HUES48 (cell line): Measurements from ENCODE around the gene CYP51A1.
"Not testable (repeated sequence)": the region's sequence is repeated elsewhere in the genome, so short reads cannot be mapped to it uniquely, and the experiment has no call there.

ENCODE experiments used
- H3K27ac ChIP-seq: one replicate; pipeline ENCODE4 v1.7.0; 2013; ENCODE audit warnings: low read depth, low read length, inconsistent platforms
- H3K27me3 ChIP-seq: 2 replicates; pipeline ENCODE4 v1.6.1; 2013; ENCODE audit warnings: mild to moderate bottlenecking, low read length; ENCODE audit not compliant: control insufficient read depth, insufficient read depth
- H3K36me3 ChIP-seq: 2 replicates; pipeline ENCODE4 v1.6.1; 2013; ENCODE audit warnings: low read length; ENCODE audit not compliant: control insufficient read depth, insufficient read depth
- H3K4me1 ChIP-seq: 2 replicates; pipeline ENCODE4 v1.6.1; 2013; ENCODE audit warnings: mild to moderate bottlenecking, low read length; ENCODE audit not compliant: control insufficient read depth, insufficient read depth
- H3K4me3 ChIP-seq: 2 replicates; pipeline ENCODE4 v1.5.1; 2013; ENCODE audit warnings: mild to moderate bottlenecking, low read depth, low read length
- H3K9ac ChIP-seq: 2 replicates; pipeline ENCODE4 v1.6.1; 2013; ENCODE audit warnings: mild to moderate bottlenecking, low read depth, low read length, moderate library complexity
- H3K9me3 ChIP-seq: 2 replicates; pipeline ENCODE4 v1.6.1; 2013; ENCODE audit warnings: low read length; ENCODE audit not compliant: control insufficient read depth, insufficient read depth

The CYP51A1 gene

GRCh38 chr7:92134271-92135051, at the start of gene CYP51A1:
TSS of gene CYP51A1 (minus strand) at chr7:92134477. CDS start at chr7:92134364, 113 bp downstream.
- Histone ChIP-seq H3K4me1 (peaks cover 17% of the 10 kb centered on the region), H3K9me3 (no peaks in the 10 kb centered on the region; the same call in 1 of the 2 replicates), H3K4me3 (peak within 1 kb of the TSS; percentile 91), H3K27me3 (no peaks in the 10 kb centered on the region), H3K27ac (peak within 1 kb of the TSS; percentile 95), H3K36me3 (peaks cover 20% of the 10 kb centered on the region), H3K9ac (peak within 1 kb of the TSS; percentile 91)

GRCh38 chr7:92178928-92179924, 44.9 kb upstream of the CYP51A1 start, which contains the start of gene LRRD1:
TSS of gene LRRD1 (minus strand) at chr7:92179142. CDS start at chr7:92165202, 13,940 bp downstream.
- H3K4me3 ChIP-seq: peak within 1 kb of the TSS; percentile 62
- no peak within 1 kb of the TSS for H3K27ac ChIP-seq
- no peak within 1 kb of the TSS for H3K9ac ChIP-seq
- H3K27me3 ChIP-seq: 0 out of 2 replicates have a peak, but pooled peaks cover 5% of the 10 kb centered on the region
- no peaks in the 10 kb centered on the region for H3K9me3 ChIP-seq
- H3K36me3 ChIP-seq: no peaks in the 10 kb centered on the region
- no peaks in the 10 kb centered on the region for H3K4me1 ChIP-seq

- no peak overlapping the region for H3K27ac ChIP-seq
- H3K4me1 ChIP-seq: no peaks in the 10 kb centered on the region
- no peak overlapping the region for H3K9ac ChIP-seq
- H3K36me3 ChIP-seq: no peaks in the 10 kb centered on the region
- 0 out of 2 replicates have a peak, but pooled peaks cover 5% of the 10 kb centered on the region for H3K27me3 ChIP-seq
- no peak overlapping the region for H3K4me3 ChIP-seq
- no peaks in the 10 kb centered on the region for H3K9me3 ChIP-seq
Measured at GRCh38 chr7:92177362-92177761, 43.1 kb upstream of the CYP51A1 start.

- H3K4me1 ChIP-seq, H3K36me3 ChIP-seq, H3K4me3 ChIP-seq, H3K27me3 ChIP-seq, H3K9ac ChIP-seq, H3K27ac ChIP-seq, H3K9me3 ChIP-seq: not testable (repeated sequence)
Measured at GRCh38 chr7:92169529-92169928, 35.3 kb upstream of the CYP51A1 start.

- no peak overlapping the region for H3K27ac ChIP-seq
- no peaks in the 10 kb centered on the region for H3K36me3 ChIP-seq
- no peaks in the 10 kb centered on the region for H3K9me3 ChIP-seq
- H3K4me3 ChIP-seq: no peak overlapping the region
- H3K9ac ChIP-seq: no peak overlapping the region
- H3K27me3 ChIP-seq: no peaks in the 10 kb centered on the region
- H3K4me1 ChIP-seq: no peaks in the 10 kb centered on the region
Measured at GRCh38 chr7:92161271-92161670, 27.0 kb upstream of the CYP51A1 start.

- Histone ChIP-seq H3K36me3 (no peaks in the 10 kb centered on the region), H3K9ac (no peak overlapping the region), H3K27ac (no peak overlapping the region), H3K9me3 (no peaks in the 10 kb centered on the region), H3K4me3 (no peak overlapping the region), H3K27me3 (no peaks in the 10 kb centered on the region), H3K4me1 (no peaks in the 10 kb centered on the region)
Measured at GRCh38 chr7:92158660-92159575, 24.6 kb upstream of the CYP51A1 start.

- Histone ChIP-seq H3K27ac (no peak overlapping the region), H3K4me1 (no peaks in the 10 kb centered on the region), H3K27me3 (no peaks in the 10 kb centered on the region), H3K9me3 (no peaks in the 10 kb centered on the region), H3K36me3 (no peaks in the 10 kb centered on the region), H3K9ac (no peak overlapping the region), H3K4me3 (no peak overlapping the region)
Measured at GRCh38 chr7:92156990-92157389, 22.7 kb upstream of the CYP51A1 start.

GRCh38 chr7:92155108-92155739, 20.9 kb upstream of the CYP51A1 start:
- Histone ChIP-seq H3K9ac (no peak overlapping the region), H3K4me3 (no peak overlapping the region), H3K4me1 (no peaks in the 10 kb centered on the region), H3K27me3 (no peaks in the 10 kb centered on the region), H3K9me3 (no peaks in the 10 kb centered on the region), H3K27ac (no peak overlapping the region), H3K36me3 (no peaks in the 10 kb centered on the region)

GRCh38 chr7:92150450-92151017, 16.3 kb upstream of the CYP51A1 start:
- no peak overlapping the region for H3K27ac ChIP-seq
- H3K36me3 ChIP-seq: no peaks in the 10 kb centered on the region
- no peaks in the 10 kb centered on the region for H3K4me1 ChIP-seq
- H3K9ac ChIP-seq: no peak overlapping the region
- H3K27me3 ChIP-seq: no peaks in the 10 kb centered on the region
- no peaks in the 10 kb centered on the region for H3K9me3 ChIP-seq
- H3K4me3 ChIP-seq: no peak overlapping the region
